B cell (primary cell): ENCODE data around the gene FRMD4A. TPM values are rescaled to one million over a fixed set of nuclear protein-coding genes. Genes with fewer than 3 reads are reported as not detected.

ENCODE experiments used
- ATAC-seq: fragments of 200-7000 bp; cut with Tn5 transposase; one replicate; pipeline ENCODE4 v1.10.0; 2021; ENCODE audit warnings: low read depth, mild to moderate bottlenecking, moderate number of reproducible peaks, moderate library complexity
- CTCF ChIA-PET: fragments of 350-600 bp; sonication (Branson Sonifier 250); formaldehyde crosslinking; loops from one replicate; lab custom pipeline; 2021; ENCODE audit warnings: antibody characterized with exemption, inconsistent platforms; lab: Charles Lee
- POLR2A ChIA-PET: fragments of 350-600 bp; sonication (Branson Sonifier 250); formaldehyde crosslinking; loops from one replicate; lab custom pipeline; 2021; ENCODE audit warnings: antibody characterized with exemption; lab: Charles Lee
- DNase-seq: peaks from one replicate; pipeline ENCODE4 v3.0.0; 2013
- H2AFZ ChIP-seq: 2 replicates; pipeline ENCODE4 v1.6.1; 2012; ENCODE audit warnings: mild to moderate bottlenecking, low read depth, low read length; ENCODE audit not compliant: insufficient read depth, poor library complexity, severe bottlenecking
- H3K27ac ChIP-seq, 2 donors: 1 replicate in 1 of 2; 2 replicates in 1 of 2; pipeline ENCODE4 v1.5.1; 2012 to 2013; ENCODE audit warnings: low read length in 2 of 2, mild to moderate bottlenecking in 2 of 2, moderate library complexity in 1 of 2
- H3K27me3 ChIP-seq, 4 experiments: fragments of 200-600 bp in 1 of 4; sonication (generic) in 1 of 4; replicated peaks in 1 of 4; 1 replicate in 2 of 4; 2 replicates in 2 of 4; pipeline versions ENCODE4 v1.6.1 to v1.7.0; 2013 to 2016; ENCODE audit warnings: low read length in 3 of 4, mild to moderate bottlenecking in 2 of 4, mixed read lengths in 1 of 4, moderate library complexity in 1 of 4; ENCODE audit not compliant: insufficient read depth in 4 of 4, control insufficient read depth in 3 of 4; ENCODE audit errors: control extremely low read depth in 1 of 4
- H3K36me3 ChIP-seq, 2 experiments: replicated peaks in 1 of 2; 1 replicate in 1 of 2; 2 replicates in 1 of 2; pipeline versions ENCODE4 v1.6.1 to v1.7.1; 2013; ENCODE audit warnings: low read length in 1 of 2; ENCODE audit not compliant: insufficient read depth in 2 of 2, control insufficient read depth in 1 of 2; ENCODE audit errors: control extremely low read depth in 1 of 2, extremely low read depth in 1 of 2
- H3K4me1 ChIP-seq, 2 donors: fragments of 200-600 bp in 1 of 2; sonication (generic) in 1 of 2; 1 replicate in 1 of 2; 2 replicates in 1 of 2; pipeline versions ENCODE4 v1.5.1 to v1.6.1; 2013 to 2017; ENCODE audit warnings: low read length in 2 of 2; ENCODE audit not compliant: control insufficient read depth in 2 of 2, insufficient read depth in 2 of 2
- H3K4me2 ChIP-seq: replicated peaks from 2 replicates; pipeline ENCODE3; 2012; ENCODE audit warnings: mild to moderate bottlenecking, low read depth, low read length; ENCODE audit not compliant: poor library complexity, severe bottlenecking
- H3K4me3 ChIP-seq, 5 experiments: fragments of 200-600 bp in 1 of 5; sonication (generic) in 1 of 5; 1 replicate in 3 of 5; 2 replicates in 2 of 5; pipeline versions ENCODE4 v1.5.1 to v1.7.0; 2011 to 2016; ENCODE audit warnings: low read length in 4 of 5, mild to moderate bottlenecking in 4 of 5, low read depth in 2 of 5, control low read depth in 1 of 5, moderate library complexity in 1 of 5; ENCODE audit not compliant: insufficient read depth in 1 of 5; ENCODE audit errors: control extremely low read depth in 1 of 5, extremely low read depth in 1 of 5
- H3K79me2 ChIP-seq: fragments of 200-600 bp; sonication (generic); one replicate; pipeline ENCODE4 v1.6.0; 2016; ENCODE audit warnings: low read length; ENCODE audit not compliant: control insufficient read depth, insufficient read depth
- H3K9ac ChIP-seq: fragments of 200-600 bp; sonication (generic); 2 replicates; pipeline ENCODE4 v1.6.1; 2017; ENCODE audit warnings: mild to moderate bottlenecking, low read length, moderate library complexity
- H3K9me3 ChIP-seq, 3 donors: one replicate each; pipeline versions ENCODE4 v1.6.1 to v1.7.1; 2013; ENCODE audit warnings: low read length in 2 of 3; ENCODE audit not compliant: control insufficient read depth in 2 of 3, insufficient read depth in 1 of 3; ENCODE audit errors: control extremely low read depth in 1 of 3
- H4K20me1 ChIP-seq: 2 replicates; pipeline ENCODE4 v1.6.0; 2012; ENCODE audit warnings: mild to moderate bottlenecking, low read length; ENCODE audit not compliant: insufficient read depth, control insufficient read depth, poor library complexity, severe bottlenecking
- H3K27ac Mint-ChIP-seq: one replicate; pipeline ENCODE4 v1.8.0; 2021; ENCODE audit warnings: mixed read lengths
- H3K27me3 Mint-ChIP-seq: one replicate; pipeline ENCODE4 v1.8.0; 2021; ENCODE audit warnings: mixed read lengths
- H3K4me1 Mint-ChIP-seq: one replicate; pipeline ENCODE4 v1.8.0; 2021; ENCODE audit warnings: mixed read lengths
- H3K4me3 Mint-ChIP-seq: one replicate; pipeline ENCODE4 v1.8.0; 2021; ENCODE audit warnings: mixed read lengths
- H3K9me3 Mint-ChIP-seq: one replicate; pipeline ENCODE4 v1.8.0; 2022; ENCODE audit warnings: mixed read lengths; ENCODE audit not compliant: insufficient read depth
- CTCF ChIP-seq: fragments of 200-600 bp; IDR thresholded peaks from one replicate; pipeline ENCODE4 v1.8.0; 2022; ENCODE audit warnings: antibody characterized with exemption, mild to moderate bottlenecking
- EZH2 ChIP-seq: IDR thresholded peaks from 2 replicates; pipeline ENCODE4 v1.6.1; 2012; ENCODE audit warnings: borderline replicate concordance, low read depth, mild to moderate bottlenecking, moderate library complexity, low read length; ENCODE audit not compliant: insufficient read depth, poor library complexity, severe bottlenecking
- WGBS: methylation state at CpG from one replicate; pipeline ENCODE4 v1.1.5; 2013; ENCODE audit warnings: missing lambda C conversion rate; ENCODE audit not compliant: insufficient coverage; 5-methylcytosine and 5-hydroxymethylcytosine counted together
- intact Hi-C: fragments of 100-400 bp; cut with micrococcal nuclease; formaldehyde crosslinking; loops from one replicate; pipeline ENCODE4 v1.10.0; 2022
- polyA plus RNA-seq: library from polyadenylated mRNA; depleted of rRNA; stranded (reverse); fragments of >200 nt; gene quantifications from 2 replicates; pipeline ENCODE4 v1.2.3, GENCODE V29; 2012
- total RNA-seq, 2 donors: library from RNA; stranded (reverse); fragments of 120-200 nt in 1 of 2; gene quantifications; 1 replicate in 1 of 2; 2 replicates in 1 of 2; pipeline versions ENCODE4 v1.2.3 to v1.2.4, GENCODE V29; 2013 to 2022

FRMD4A gene
- total and polyA plus RNA-seq, 2 donors (not counting 1 experiment from before 2014, with no cell fraction given): 0.76 to 3.4 TPM

- Mint-ChIP-seq H3K27ac (no peak overlapping the region), H3K27me3 (peaks cover 56% of the 10 kb centered on the region), H3K9me3 (no peaks in the 10 kb centered on the region), H3K4me3 (no peak overlapping the region), H3K4me1 (peaks cover 14% of the 10 kb centered on the region)
- no CpG with 5 or more reads among the region's 2 CpGs for WGBS
- TF ChIP-seq EZH2 (no peak), CTCF (no peak)
- no peak overlapping the region for H3K4me2 ChIP-seq
- H3K36me3 ChIP-seq: no peaks in the 10 kb centered on the region
- no peaks in the 10 kb centered on the region for H3K79me2 ChIP-seq
- ChIA-PET POLR2A (no interaction called here), CTCF (interaction anchor here (0.9 kb wide), 1 partner anchor 18 kb away, joined by 3 read pairs; no protein-coding TSS in a partner anchor)
- no peak overlapping the region for H3K4me3 ChIP-seq
- H3K4me1 ChIP-seq: peaks cover 9 to 31% of the 10 kb centered on the region in 2 donors
- intact Hi-C loops: no loop called here
- no peak for DNase-seq
- H4K20me1 ChIP-seq: no peaks in the 10 kb centered on the region
- no peak for ATAC-seq
- no peak overlapping the region for H3K27ac ChIP-seq
- peaks cover 0 to 7% (median 2%) of the 10 kb centered on the region in 3 donors for H3K9me3 ChIP-seq
- H2AFZ ChIP-seq: no peak overlapping the region
- H3K9ac ChIP-seq: no peak overlapping the region
- peaks cover 0 to 55% (median 38%) of the 10 kb centered on the region in 4 experiments for H3K27me3 ChIP-seq
Measured at GRCh38 chr10:14179251-14179650, 151.5 kb downstream of the FRMD4A start.

GRCh38 chr10:14173706-14174594 is 156.8 kb downstream of the FRMD4A start:
- H3K4me1 Mint-ChIP-seq: peaks cover 16% of the 10 kb centered on the region
- H2AFZ ChIP-seq: peak overlapping the region; percentile 82
- H3K4me3 Mint-ChIP-seq: peak overlapping the region; percentile 87
- H3K36me3 ChIP-seq: no peaks in the 10 kb centered on the region
- H3K4me1 ChIP-seq: peaks cover 16 to 18% of the 10 kb centered on the region in 2 donors
- 3% methylated on average over 27 of the region's 32 CpGs for WGBS
- ATAC-seq (peak; percentile 28), DNase-seq (peak; percentile 39)
- intact Hi-C loops: no loop called here
- ChIA-PET POLR2A (interaction anchor here (0.7 kb wide), 1 partner anchor 115 kb away, joined by 6 read pairs; no protein-coding TSS in a partner anchor), CTCF (interaction anchor here (0.7 to 1.4 kb wide), 5 partner anchors 12 to 514 kb away, joined by 3 to 5 read pairs (median 3); no protein-coding TSS in a partner anchor)
- H3K27me3 Mint-ChIP-seq: peaks cover 72% of the 10 kb centered on the region
- no peaks in the 10 kb centered on the region for H3K9me3 Mint-ChIP-seq
- TF ChIP-seq CTCF: no peak
- no peak for TF ChIP-seq EZH2
- H3K4me2 ChIP-seq: peak overlapping the region; percentile 90
- H3K27me3 ChIP-seq: peaks cover 0 to 51% (median 34%) of the 10 kb centered on the region in 4 experiments
- H3K79me2 ChIP-seq: no peaks in the 10 kb centered on the region
- no peaks in the 10 kb centered on the region for H3K9me3 ChIP-seq
- H3K4me3 ChIP-seq: peak overlapping the region; percentile 3 to 55 (median 50)
- H4K20me1 ChIP-seq: no peaks in the 10 kb centered on the region
- no peak overlapping the region for H3K27ac ChIP-seq
- peak overlapping the region; percentile 55 for H3K9ac ChIP-seq
- no peak overlapping the region for H3K27ac Mint-ChIP-seq
